Naive thymus-derived CD4-positive, alpha-beta T cell (primary cell): ENCODE results near the gene CHRNA7. TPM values are rescaled to one million over a fixed set of nuclear protein-coding genes. Genes with fewer than 3 reads are reported as not detected.
"Not testable (repeated sequence)": the region's sequence is repeated elsewhere in the genome, so short reads cannot be mapped to it uniquely, and the experiment has no call there.

Experiments
- ATAC-seq: fragments of 150-1000 bp; cut with Tn5 transposase; 2 replicates; pipeline ENCODE4 v1.10.0; 2021; ENCODE audit warnings: mild to moderate bottlenecking, moderate library complexity
- CTCF ChIA-PET: fragments of 350-600 bp; sonication (Branson Sonifier 250); formaldehyde crosslinking; loops from one replicate; lab custom pipeline; 2021; ENCODE audit warnings: antibody characterized with exemption; lab: Charles Lee
- POLR2A ChIA-PET: fragments of 350-600 bp; sonication (Branson Sonifier 250); formaldehyde crosslinking; loops from one replicate; lab custom pipeline; 2021; ENCODE audit warnings: antibody characterized with exemption, inconsistent platforms; lab: Charles Lee
- DNase-seq, 9 donors: peaks; one replicate each; pipeline versions ENCODE4 v3.0.0 to v3.0.0-alpha.2; 2020 to 2022; ENCODE audit warnings: mixed read lengths in 1 of 9
- H3K27ac ChIP-seq: one replicate; pipeline ENCODE4 v1.7.0; 2013; ENCODE audit warnings: mild to moderate bottlenecking, low read depth, low read length, moderate library complexity
- H3K27me3 ChIP-seq, 2 donors: one replicate each; pipeline ENCODE4 v1.7.0; 2013; ENCODE audit warnings: low read length in 2 of 2, mild to moderate bottlenecking in 2 of 2, moderate library complexity in 2 of 2; ENCODE audit not compliant: control insufficient read depth in 2 of 2, insufficient read depth in 2 of 2
- H3K36me3 ChIP-seq, 3 experiments: 1 replicate in 2 of 3; 2 replicates in 1 of 3; pipeline ENCODE4 v1.7.0; 2013; ENCODE audit warnings: low read length in 3 of 3, mild to moderate bottlenecking in 3 of 3, moderate library complexity in 1 of 3; ENCODE audit not compliant: insufficient read depth in 3 of 3, control insufficient read depth in 2 of 3
- H3K4me1 ChIP-seq, 2 donors: one replicate each; pipeline ENCODE4 v1.7.0; 2013; ENCODE audit warnings: low read length in 2 of 2, mild to moderate bottlenecking in 2 of 2, moderate library complexity in 1 of 2; ENCODE audit not compliant: control insufficient read depth in 2 of 2, insufficient read depth in 2 of 2
- H3K4me3 ChIP-seq: 2 replicates; pipeline ENCODE4 v1.7.0; 2013; ENCODE audit warnings: mild to moderate bottlenecking, low read length
- H3K9me3 ChIP-seq, 3 experiments: 1 replicate in 2 of 3; 2 replicates in 1 of 3; pipeline ENCODE4 v1.7.0; 2013; ENCODE audit warnings: low read length in 3 of 3; ENCODE audit not compliant: control insufficient read depth in 2 of 3
- H3K27ac Mint-ChIP-seq, 9 donors: one replicate each; pipeline ENCODE4 v1.8.0; 2020 to 2022; ENCODE audit warnings: mixed read lengths in 9 of 9, mild to moderate bottlenecking in 8 of 9, moderate library complexity in 5 of 9, inconsistent platforms in 2 of 9
- H3K27me3 Mint-ChIP-seq, 5 donors: one replicate each; pipeline ENCODE4 v1.8.0; 2021 to 2022; ENCODE audit warnings: mixed read lengths in 5 of 5, mild to moderate bottlenecking in 1 of 5
- H3K36me3 Mint-ChIP-seq, 5 donors: one replicate each; pipeline ENCODE4 v1.8.0; 2020 to 2022; ENCODE audit warnings: mixed read lengths in 5 of 5, mild to moderate bottlenecking in 3 of 5, inconsistent platforms in 1 of 5
- H3K4me1 Mint-ChIP-seq, 7 donors: one replicate each; pipeline ENCODE4 v1.8.0; 2020 to 2022; ENCODE audit warnings: mixed read lengths in 7 of 7, mild to moderate bottlenecking in 3 of 7, inconsistent platforms in 1 of 7
- H3K4me3 Mint-ChIP-seq, 10 donors: one replicate each; pipeline ENCODE4 v1.8.0; 2020 to 2022; ENCODE audit warnings: mild to moderate bottlenecking in 10 of 10, mixed read lengths in 10 of 10, moderate library complexity in 6 of 10, inconsistent platforms in 2 of 10
- H3K9me3 Mint-ChIP-seq, 11 donors: one replicate each; pipeline ENCODE4 v1.8.0; 2020 to 2022; ENCODE audit warnings: mixed read lengths in 11 of 11, mild to moderate bottlenecking in 4 of 11, inconsistent platforms in 1 of 11, moderate library complexity in 1 of 11
- intact Hi-C, 2 donors: fragments of 100-400 bp; cut with micrococcal nuclease; formaldehyde crosslinking; loops; one replicate each; pipeline ENCODE4 v1.15.1; 2023
- polyA plus RNA-seq, 2 donors: library from polyadenylated mRNA; unstranded; fragments of 300-500 nt; fragmentation: Illumina TruSeq; gene quantifications; one replicate each; pipeline ENCODE4 v1.2.3, GENCODE V29; 2021
- total RNA-seq, 6 experiments: library from RNA in 5 of 6; stranded (reverse) in 5 of 6; gene quantifications; 1 replicate in 5 of 6; 2 replicates in 1 of 6; pipeline ENCODE4 v1.2.3 and lab custom pipeline; 2021 to 2026

Gene CHRNA7
- total and polyA plus RNA-seq, 7 experiments from 2014 or later = 0.09 to 1.6 (median 0.78) TPM; not detected in 3

DNA sequence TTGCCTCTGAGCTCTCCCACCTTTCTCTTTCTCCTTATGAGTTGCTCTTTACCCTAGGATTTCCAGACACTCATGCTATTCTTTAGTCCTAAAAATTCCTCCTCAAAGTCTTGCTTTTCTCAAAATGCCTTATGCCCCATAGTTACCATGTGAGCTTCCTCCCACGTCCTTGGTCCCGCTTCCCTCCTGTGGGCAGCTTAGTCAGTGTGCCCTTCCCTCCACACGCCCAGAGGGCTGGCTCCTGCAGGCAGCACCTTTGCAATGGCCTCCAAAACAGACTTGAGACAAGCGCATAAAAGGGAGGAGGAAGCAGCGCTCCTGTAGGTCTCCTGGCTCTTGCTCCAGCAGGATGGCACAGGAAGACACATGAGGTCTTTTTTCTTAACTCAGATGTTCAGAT, 168.6 kb downstream of the CHRNA7 start:
- H3K4me1 Mint-ChIP-seq, CTCF ChIA-PET, H3K36me3 Mint-ChIP-seq, intact Hi-C loops, H3K9me3 ChIP-seq, H3K27ac ChIP-seq, H3K36me3 ChIP-seq, H3K27me3 Mint-ChIP-seq, H3K9me3 Mint-ChIP-seq, H3K4me1 ChIP-seq, DNase-seq, POLR2A ChIA-PET, H3K4me3 ChIP-seq, H3K27me3 ChIP-seq, ATAC-seq, H3K27ac Mint-ChIP-seq, H3K4me3 Mint-ChIP-seq: not testable (repeated sequence)

DNA sequence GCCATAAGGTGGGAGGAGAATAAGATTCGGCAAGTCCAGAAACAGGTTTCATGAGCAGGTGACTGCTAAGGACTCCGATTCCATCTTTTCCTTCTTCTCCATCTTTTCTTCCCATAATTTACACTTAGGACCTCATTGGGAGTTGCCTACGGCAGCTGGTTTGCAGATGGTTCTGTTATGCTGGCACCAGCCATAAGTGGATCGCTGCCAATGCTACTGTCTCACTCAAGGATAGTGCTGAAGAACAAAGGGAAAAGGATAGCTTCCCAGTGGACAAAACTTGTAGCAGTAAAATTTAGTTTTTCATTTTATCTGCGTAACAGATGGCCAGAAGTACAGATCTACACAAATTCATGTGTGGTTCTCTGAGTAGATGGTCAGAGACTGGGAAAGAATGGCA, 178.8 kb downstream of the CHRNA7 start:
- CTCF ChIA-PET, H3K27me3 Mint-ChIP-seq, DNase-seq, ATAC-seq, H3K36me3 ChIP-seq, H3K4me1 Mint-ChIP-seq, H3K27ac Mint-ChIP-seq, H3K27me3 ChIP-seq, H3K9me3 Mint-ChIP-seq, POLR2A ChIA-PET, H3K9me3 ChIP-seq, H3K27ac ChIP-seq, intact Hi-C loops, H3K36me3 Mint-ChIP-seq, H3K4me3 Mint-ChIP-seq, H3K4me3 ChIP-seq, H3K4me1 ChIP-seq: not testable (repeated sequence)

DNA sequence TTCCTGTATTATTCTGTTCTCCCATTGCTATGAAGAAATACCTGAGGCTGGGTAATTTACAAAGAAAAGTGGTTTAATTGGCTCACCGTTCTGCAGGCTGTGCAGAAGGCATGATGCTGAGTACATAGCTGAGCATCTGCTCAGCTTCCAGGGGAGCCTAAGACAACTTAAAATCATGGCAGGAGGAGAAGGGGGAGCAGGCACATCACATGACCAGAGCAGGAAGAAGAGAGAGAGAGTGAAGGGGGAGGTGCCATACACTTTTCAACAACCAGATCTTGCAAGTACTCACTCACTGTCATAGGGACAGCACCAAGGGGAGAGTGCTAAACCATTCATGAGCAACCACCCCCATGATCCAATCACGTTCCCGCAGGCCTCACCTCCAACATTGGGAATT, 188.4 kb downstream of the CHRNA7 start:
- Mint-ChIP-seq H3K27ac (no peak overlapping the region), H3K36me3 (no peaks in the 10 kb centered on the region), H3K4me3 (no peak overlapping the region), H3K27me3 (peaks cover 0 to 21% (median 10%) of the 10 kb centered on the region in 5 donors), H3K9me3 (peaks cover 2 to 45% (median 26%) of the 10 kb centered on the region in 11 donors), H3K4me1 (no peaks in the 10 kb centered on the region)
- DNase-seq (no peak), ATAC-seq (no peak)
- Histone ChIP-seq H3K9me3 (no peaks in the 10 kb centered on the region), H3K4me3 (no peak overlapping the region), H3K27ac (no peak overlapping the region), H3K4me1 (no peaks in the 10 kb centered on the region), H3K27me3 (no peaks in the 10 kb centered on the region), H3K36me3 (no peaks in the 10 kb centered on the region)
- intact Hi-C loops = no loop called here
- ChIA-PET POLR2A (no interaction called here), CTCF (no interaction called here)

Other genes with a start within 250 kb of the CHRNA7 start
- 1 to 10 TPM in 4 of 5 experiments, under 1 TPM in 1; 0.73 to 5.8 (median 4.2) TPM for gene OTUD7A, start 159.8 kb upstream of the CHRNA7 start, total RNA-seq
- under 1 TPM; 0.35 to 0.87 TPM for gene OTUD7A, start 159.8 kb upstream of the CHRNA7 start, polyA plus RNA-seq